ENCODE measurements around the gene TLK1.

TLK1 gene

DNA sequence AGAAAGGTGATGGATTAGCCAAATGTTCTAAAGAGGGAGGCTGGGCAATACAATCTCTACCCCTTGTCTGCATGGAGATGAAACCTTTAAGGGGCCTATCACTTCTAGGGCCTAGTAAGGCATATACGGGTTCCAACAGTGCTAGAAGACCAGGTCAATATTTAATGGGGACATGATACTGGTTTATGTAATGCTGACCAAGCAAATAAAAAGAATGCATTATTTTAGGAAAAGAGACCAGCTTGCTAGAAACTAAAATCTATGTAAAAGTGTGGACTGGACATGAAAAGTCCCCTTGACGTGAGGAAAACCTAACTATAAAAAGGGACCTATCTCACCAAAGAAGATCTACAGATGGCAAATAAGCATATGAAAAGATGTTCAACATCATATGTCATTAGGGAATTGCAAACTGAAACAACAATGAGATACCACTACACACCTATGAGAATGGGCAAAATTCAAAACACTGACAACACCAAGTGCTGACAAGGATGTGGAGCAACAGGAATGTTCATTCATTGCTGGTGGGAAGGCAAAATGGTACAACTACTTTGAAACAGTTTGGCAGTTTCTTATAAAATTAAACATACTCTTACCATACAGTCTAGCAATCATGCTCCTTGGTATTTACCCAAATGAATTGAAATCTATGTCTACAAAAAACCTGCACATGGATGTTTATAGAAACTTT is 45.9 kb upstream of the TLK1 start:
- Histone ChIP-seq H3K27ac (replicated peaks) (no peak overlapping the region), H3K4me3 (replicated peaks; ENCODE audit: insufficient read depth, low read length) (no peak overlapping the region), H3K27me3 (ENCODE audit: insufficient read depth, poor library complexity, severe bottlenecking) (no peaks in the 10 kb centered on the region)
- DNase-seq (ENCODE audit: low read depth in 1 of 2, low spot score in 1 of 2), result no peak
- no peak for TF ChIP-seq GABPA (IDR thresholded peaks at IDR 0.05; ENCODE audit: low read depth)
- TF ChIP-seq POLR2AphosphoS5 (IDR thresholded peaks at IDR 0.05; ENCODE audit: low read depth), result no peak
- TF ChIP-seq SPI1 (IDR thresholded peaks at IDR 0.05; ENCODE audit: borderline replicate concordance, low read depth), result no peak
- TF ChIP-seq, protein P1, sequence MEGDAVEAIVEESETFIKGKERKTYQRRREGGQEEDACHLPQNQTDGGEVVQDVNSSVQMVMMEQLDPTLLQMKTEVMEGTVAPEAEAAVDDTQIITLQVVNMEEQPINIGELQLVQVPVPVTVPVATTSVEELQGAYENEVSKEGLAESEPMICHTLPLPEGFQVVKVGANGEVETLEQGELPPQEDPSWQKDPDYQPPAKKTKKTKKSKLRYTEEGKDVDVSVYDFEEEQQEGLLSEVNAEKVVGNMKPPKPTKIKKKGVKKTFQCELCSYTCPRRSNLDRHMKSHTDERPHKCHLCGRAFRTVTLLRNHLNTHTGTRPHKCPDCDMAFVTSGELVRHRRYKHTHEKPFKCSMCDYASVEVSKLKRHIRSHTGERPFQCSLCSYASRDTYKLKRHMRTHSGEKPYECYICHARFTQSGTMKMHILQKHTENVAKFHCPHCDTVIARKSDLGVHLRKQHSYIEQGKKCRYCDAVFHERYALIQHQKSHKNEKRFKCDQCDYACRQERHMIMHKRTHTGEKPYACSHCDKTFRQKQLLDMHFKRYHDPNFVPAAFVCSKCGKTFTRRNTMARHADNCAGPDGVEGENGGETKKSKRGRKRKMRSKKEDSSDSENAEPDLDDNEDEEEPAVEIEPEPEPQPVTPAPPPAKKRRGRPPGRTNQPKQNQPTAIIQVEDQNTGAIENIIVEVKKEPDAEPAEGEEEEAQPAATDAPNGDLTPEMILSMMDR (IDR thresholded peaks at IDR 0.05; ENCODE audit: insufficient read depth, low read length), result no peak

DNA sequence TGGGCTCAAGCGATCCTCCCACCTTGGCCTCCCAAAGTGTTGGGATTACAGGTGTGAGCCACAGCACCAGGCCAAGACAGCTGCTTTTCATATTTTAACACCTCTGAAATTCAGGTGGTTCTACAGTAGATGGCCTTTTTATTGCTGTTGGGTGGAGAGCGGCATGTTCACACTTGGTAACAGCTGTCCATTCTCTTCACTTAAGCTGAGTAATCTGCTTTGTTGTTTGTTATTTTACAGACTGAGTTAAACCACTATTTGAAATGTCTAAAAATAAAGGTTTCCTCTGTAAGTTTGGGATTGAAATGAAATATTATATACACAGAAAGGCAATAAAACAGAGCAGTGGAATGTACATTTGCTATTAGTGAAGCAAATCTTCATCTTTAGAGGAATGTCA is 44.9 kb upstream of the TLK1 start:
- no peak overlapping the region for H3K4me3 ChIP-seq (replicated peaks; ENCODE audit: insufficient read depth, low read length)
- no peak for DNase-seq (ENCODE audit: low read depth in 1 of 2, low spot score in 1 of 2)
- no peak for TF ChIP-seq GABPA (IDR thresholded peaks at IDR 0.05; ENCODE audit: low read depth)
- TF ChIP-seq, protein P1 (IDR thresholded peaks at IDR 0.05; ENCODE audit: insufficient read depth, low read length), result no peak
- TF ChIP-seq POLR2AphosphoS5 (IDR thresholded peaks at IDR 0.05; ENCODE audit: low read depth), result no peak
- no peak for TF ChIP-seq SPI1 (IDR thresholded peaks at IDR 0.05; ENCODE audit: borderline replicate concordance, low read depth)
- TF ChIP-seq, protein P2, sequence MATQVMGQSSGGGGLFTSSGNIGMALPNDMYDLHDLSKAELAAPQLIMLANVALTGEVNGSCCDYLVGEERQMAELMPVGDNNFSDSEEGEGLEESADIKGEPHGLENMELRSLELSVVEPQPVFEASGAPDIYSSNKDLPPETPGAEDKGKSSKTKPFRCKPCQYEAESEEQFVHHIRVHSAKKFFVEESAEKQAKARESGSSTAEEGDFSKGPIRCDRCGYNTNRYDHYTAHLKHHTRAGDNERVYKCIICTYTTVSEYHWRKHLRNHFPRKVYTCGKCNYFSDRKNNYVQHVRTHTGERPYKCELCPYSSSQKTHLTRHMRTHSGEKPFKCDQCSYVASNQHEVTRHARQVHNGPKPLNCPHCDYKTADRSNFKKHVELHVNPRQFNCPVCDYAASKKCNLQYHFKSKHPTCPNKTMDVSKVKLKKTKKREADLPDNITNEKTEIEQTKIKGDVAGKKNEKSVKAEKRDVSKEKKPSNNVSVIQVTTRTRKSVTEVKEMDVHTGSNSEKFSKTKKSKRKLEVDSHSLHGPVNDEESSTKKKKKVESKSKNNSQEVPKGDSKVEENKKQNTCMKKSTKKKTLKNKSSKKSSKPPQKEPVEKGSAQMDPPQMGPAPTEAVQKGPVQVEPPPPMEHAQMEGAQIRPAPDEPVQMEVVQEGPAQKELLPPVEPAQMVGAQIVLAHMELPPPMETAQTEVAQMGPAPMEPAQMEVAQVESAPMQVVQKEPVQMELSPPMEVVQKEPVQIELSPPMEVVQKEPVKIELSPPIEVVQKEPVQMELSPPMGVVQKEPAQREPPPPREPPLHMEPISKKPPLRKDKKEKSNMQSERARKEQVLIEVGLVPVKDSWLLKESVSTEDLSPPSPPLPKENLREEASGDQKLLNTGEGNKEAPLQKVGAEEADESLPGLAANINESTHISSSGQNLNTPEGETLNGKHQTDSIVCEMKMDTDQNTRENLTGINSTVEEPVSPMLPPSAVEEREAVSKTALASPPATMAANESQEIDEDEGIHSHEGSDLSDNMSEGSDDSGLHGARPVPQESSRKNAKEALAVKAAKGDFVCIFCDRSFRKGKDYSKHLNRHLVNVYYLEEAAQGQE (IDR thresholded peaks at IDR 0.05; ENCODE audit: insufficient replicate concordance, low read depth), result no peak

DNA sequence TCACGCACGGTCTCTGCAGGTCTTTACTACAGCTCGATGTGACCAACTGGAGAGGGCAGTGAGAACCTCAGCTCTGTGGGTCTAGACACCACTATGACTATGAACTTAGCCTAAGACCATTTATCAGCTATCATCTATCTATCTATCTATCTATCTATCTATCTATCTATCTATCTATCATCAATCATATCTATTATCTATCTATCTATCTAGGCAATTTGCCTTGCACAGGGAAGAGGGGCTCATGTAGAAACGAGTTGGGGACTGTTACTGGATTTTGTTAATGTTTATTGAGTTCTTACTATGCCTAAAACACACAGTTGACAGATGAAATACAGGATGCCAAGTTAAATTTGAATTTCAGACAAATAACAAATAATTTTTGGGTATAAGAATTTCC is 41.1 kb upstream of the TLK1 start:
- TF ChIP-seq POLR2AphosphoS5 (IDR thresholded peaks at IDR 0.05; ENCODE audit: low read depth) (no peak), GABPA (IDR thresholded peaks at IDR 0.05; ENCODE audit: low read depth) (no peak), SPI1 (IDR thresholded peaks at IDR 0.05; ENCODE audit: borderline replicate concordance, low read depth) (no peak)
- TF ChIP-seq, protein P2 (IDR thresholded peaks at IDR 0.05; ENCODE audit: insufficient replicate concordance, low read depth), result no peak
- TF ChIP-seq, protein P1 (IDR thresholded peaks at IDR 0.05; ENCODE audit: insufficient read depth, low read length), result no peak
- Histone ChIP-seq H3K27me3 (ENCODE audit: insufficient read depth, poor library complexity, severe bottlenecking) (no peaks in the 10 kb centered on the region), H3K27ac (replicated peaks) (no peak overlapping the region), H3K4me3 (replicated peaks; ENCODE audit: insufficient read depth, low read length) (no peak overlapping the region)
- no peak for DNase-seq (ENCODE audit: low read depth in 1 of 2, low spot score in 1 of 2)

More for the DNA sequence above, 44.9 kb upstream of the TLK1 start:
- Histone ChIP-seq H3K27me3 (ENCODE audit: insufficient read depth, poor library complexity, severe bottlenecking) (no peaks in the 10 kb centered on the region), H3K27ac (replicated peaks) (no peak overlapping the region)

Measured in HL-60 (cell line).